ENCODE results near the gene CCDC9B.

DNA sequence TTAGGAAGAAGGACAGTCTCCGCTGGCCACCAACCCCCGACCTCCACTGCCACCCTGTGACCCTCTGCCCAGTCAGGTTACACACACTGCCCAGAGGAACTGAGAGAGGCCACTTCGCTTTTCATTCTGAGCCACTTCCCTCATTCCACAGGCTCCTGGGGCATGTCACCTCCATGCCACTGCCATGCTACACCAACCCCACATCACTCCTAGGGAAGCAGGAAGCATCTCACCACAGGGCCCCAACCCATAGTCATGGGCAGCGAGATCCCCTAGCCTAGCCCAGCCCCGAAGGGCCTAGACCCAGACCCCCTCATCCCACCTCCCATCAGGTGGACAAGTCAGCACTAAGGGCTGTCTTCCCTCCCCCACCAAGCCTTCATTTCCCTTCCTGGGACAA is 34.4 kb downstream of the CCDC9B start:
- TF ChIP-seq L3MBTL2 (conservative IDR thresholded peaks at IDR 0.05): no peak
- TF ChIP-seq BHLHE40 (IDR thresholded peaks at IDR 0.05; ENCODE audit: borderline replicate concordance): no peak
- TF ChIP-seq NFRKB (IDR thresholded peaks at IDR 0.05): no peak
- TF ChIP-seq ELF4 (IDR thresholded peaks at IDR 0.05): no peak
- TF ChIP-seq FOXA1 (IDR thresholded peaks at IDR 0.05): no peak
- no peak for TF ChIP-seq FOXK2 (IDR thresholded peaks at IDR 0.05)
- no peak for TF ChIP-seq FOXM1 (IDR thresholded peaks at IDR 0.05; ENCODE audit: borderline replicate concordance)
- no peak for TF ChIP-seq SUZ12 (IDR thresholded peaks at IDR 0.05)
- TF ChIP-seq ZNF384 (IDR thresholded peaks at IDR 0.05): no peak
- no peak for TF ChIP-seq HDGF (IDR thresholded peaks at IDR 0.05; ENCODE audit: borderline replicate concordance)
- TF ChIP-seq ARNT (IDR thresholded peaks at IDR 0.05): no peak
- no peak for TF ChIP-seq CTBP1 (IDR thresholded peaks at IDR 0.05; ENCODE audit: borderline replicate concordance)
- no peak for TF ChIP-seq TARDBP (IDR thresholded peaks at IDR 0.05)
- no peak for TF ChIP-seq SP1 (IDR thresholded peaks at IDR 0.05)

Measured in HEK293T (cell line).